ENCODE results near the gene GPR17. TPM values are rescaled to one million over a fixed set of nuclear protein-coding genes. Genes with fewer than 3 reads are reported as not detected.
A peak's percentile ranks its signal among the peaks of the same experiment; 100 is the strongest.

The GPR17 gene
- total RNA-seq, 1 donor from 2014 or later: 6.4 TPM

DNA sequence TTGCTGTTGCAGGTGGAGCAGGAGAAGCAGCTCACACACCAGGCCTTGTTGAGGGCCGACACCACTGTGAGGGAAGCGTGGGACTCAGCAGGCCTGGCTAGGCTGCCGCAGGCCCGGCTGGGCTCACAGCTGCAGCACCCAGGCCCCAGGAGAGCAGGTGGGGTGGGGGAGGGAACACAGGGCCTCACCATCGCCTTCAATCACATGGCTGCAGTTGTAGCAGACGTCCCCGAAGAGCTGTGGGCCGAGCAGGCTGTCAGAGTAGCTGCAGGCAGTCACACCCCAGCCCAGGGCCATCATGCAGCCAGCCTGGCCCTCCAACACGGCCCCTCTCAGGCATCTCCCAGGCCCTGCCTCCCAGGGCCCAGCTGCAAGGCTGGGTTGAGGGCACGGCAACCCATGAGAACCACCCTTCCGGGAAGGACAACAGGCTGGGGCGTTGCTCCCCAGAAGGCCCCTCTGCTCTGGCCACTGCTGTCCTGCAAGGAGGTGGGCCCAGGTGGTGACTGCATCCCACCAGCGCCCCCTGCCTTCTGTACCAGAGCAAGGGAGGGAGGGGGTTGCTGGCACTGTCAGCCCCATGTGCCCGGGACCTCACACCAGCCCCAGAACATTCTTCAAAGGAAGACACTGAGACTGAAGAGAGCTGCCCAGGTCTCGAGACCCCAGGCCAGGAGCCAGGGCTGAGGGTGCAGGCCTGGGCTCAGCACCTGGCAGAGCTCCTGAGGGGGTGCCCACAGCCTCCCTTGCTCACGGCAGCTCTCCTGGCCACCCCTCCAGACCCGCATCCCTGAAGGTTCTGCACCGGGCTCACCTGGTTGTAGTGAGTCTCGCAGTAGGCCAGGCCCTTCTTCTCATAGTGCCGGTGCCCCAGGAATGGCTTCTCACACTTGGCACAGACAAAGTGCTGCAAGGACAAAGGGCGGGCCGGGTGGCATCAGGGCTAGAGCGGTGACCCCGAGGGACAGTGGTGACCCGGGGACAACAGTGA is 5.6 kb upstream of the GPR17 start:
- H3K27ac Mint-ChIP-seq (ENCODE audit: unreplicated experiment): no peak overlapping the region
- H3K27me3 Mint-ChIP-seq (ENCODE audit: low read depth): no peaks in the 10 kb centered on the region
- no peak for DNase-seq (ENCODE audit: low read depth, low spot score)
- peak; percentile 21 for TF ChIP-seq CTCF (conservative IDR thresholded peaks at IDR 0.05)
- H3K4me1 Mint-ChIP-seq: peaks cover 30% of the 10 kb centered on the region
- H3K9me3 Mint-ChIP-seq: no peaks in the 10 kb centered on the region
- no peaks in the 10 kb centered on the region for H3K36me3 Mint-ChIP-seq (ENCODE audit: low read depth)
- no peak overlapping the region for H3K4me3 Mint-ChIP-seq

GRCh38 chr2:127641133-127641532 is 4.8 kb upstream of the GPR17 start:
- no peak overlapping the region for H3K27ac Mint-ChIP-seq (ENCODE audit: unreplicated experiment)
- no peaks in the 10 kb centered on the region for H3K9me3 Mint-ChIP-seq
- H3K4me1 Mint-ChIP-seq: peaks cover 38% of the 10 kb centered on the region
- H3K36me3 Mint-ChIP-seq (ENCODE audit: low read depth): no peaks in the 10 kb centered on the region
- DNase-seq (ENCODE audit: low read depth, low spot score): no peak
- TF ChIP-seq CTCF (conservative IDR thresholded peaks at IDR 0.05): no peak
- H3K4me3 Mint-ChIP-seq: no peak overlapping the region
- H3K27me3 Mint-ChIP-seq (ENCODE audit: low read depth): no peaks in the 10 kb centered on the region

- H3K9me3 Mint-ChIP-seq: no peaks in the 10 kb centered on the region
- no peaks in the 10 kb centered on the region for H3K27me3 Mint-ChIP-seq (ENCODE audit: low read depth)
- TF ChIP-seq CTCF (conservative IDR thresholded peaks at IDR 0.05): no peak
- no peak overlapping the region for H3K4me3 Mint-ChIP-seq
- no peak overlapping the region for H3K27ac Mint-ChIP-seq (ENCODE audit: unreplicated experiment)
- DNase-seq (ENCODE audit: low read depth, low spot score): no peak
- H3K4me1 Mint-ChIP-seq: peaks cover 45% of the 10 kb centered on the region
- no peaks in the 10 kb centered on the region for H3K36me3 Mint-ChIP-seq (ENCODE audit: low read depth)
Observed at GRCh38 chr2:127641846-127642507, 4.0 kb upstream of the GPR17 start.

GRCh38 chr2:127642706-127643438 is 3.1 kb upstream of the GPR17 start:
- H3K9me3 Mint-ChIP-seq: no peaks in the 10 kb centered on the region
- no peaks in the 10 kb centered on the region for H3K36me3 Mint-ChIP-seq (ENCODE audit: low read depth)
- no peak for DNase-seq (ENCODE audit: low read depth, low spot score)
- peak overlapping the region; percentile 84 for H3K27ac Mint-ChIP-seq (ENCODE audit: unreplicated experiment)
- H3K4me3 Mint-ChIP-seq: peak overlapping the region; percentile 44
- H3K4me1 Mint-ChIP-seq: peaks cover 48% of the 10 kb centered on the region
- TF ChIP-seq CTCF (conservative IDR thresholded peaks at IDR 0.05): no peak
- H3K27me3 Mint-ChIP-seq (ENCODE audit: low read depth): no peaks in the 10 kb centered on the region

- Mint-ChIP-seq H3K4me1 (peaks cover 45% of the 10 kb centered on the region), H3K9me3 (no peaks in the 10 kb centered on the region), H3K36me3 (ENCODE audit: low read depth) (no peaks in the 10 kb centered on the region), H3K27me3 (ENCODE audit: low read depth) (no peaks in the 10 kb centered on the region), H3K4me3 (peak overlapping the region; percentile 44), H3K27ac (ENCODE audit: unreplicated experiment) (peak overlapping the region; percentile 84)
- no peak for TF ChIP-seq CTCF (conservative IDR thresholded peaks at IDR 0.05)
- no peak for DNase-seq (ENCODE audit: low read depth, low spot score)
Observed at GRCh38 chr2:127643439-127644065, 2.4 kb upstream of the GPR17 start.
